HPDE6-E6E7 (cell line): Measurements from ENCODE around the gene CNTROB.

Experiments used
- DNase-seq: peaks from one replicate; pipeline ENCODE4 v3.0.0; 2011; ENCODE audit warnings: missing footprints; ENCODE audit errors: extremely low spot score

CNTROB gene

GRCh38 chr17:7909089-7909488 is 22.9 kb upstream of the CNTROB start:
- no peak for DNase-seq

DNA sequence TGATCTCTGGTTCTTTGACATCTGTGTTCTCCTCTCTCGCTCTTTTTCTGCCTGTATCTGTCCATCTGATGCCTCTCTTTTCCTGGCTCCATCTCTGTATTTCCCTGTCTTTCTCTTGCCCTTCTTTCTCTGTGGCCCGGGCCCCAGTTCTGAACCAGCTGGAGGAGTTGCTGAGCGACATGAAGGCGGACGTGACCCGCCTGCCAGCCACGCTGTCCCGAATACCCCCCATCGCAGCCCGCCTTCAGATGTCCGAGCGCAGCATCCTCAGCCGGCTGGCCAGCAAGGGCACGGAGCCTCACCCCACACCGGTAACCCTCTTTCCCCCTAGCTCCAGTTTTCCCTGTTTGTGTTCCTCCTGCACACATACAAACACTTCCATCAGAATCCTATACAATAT is 21.7 kb upstream of the CNTROB start:
- DNase-seq, result no peak

- no peak for DNase-seq
These were observed 21.3 kb upstream of the CNTROB start for GRCh38 chr17:7910711-7911110.

- DNase-seq, result no peak
These were observed 20.9 kb upstream of the CNTROB start for GRCh38 chr17:7911116-7911515.

DNA sequence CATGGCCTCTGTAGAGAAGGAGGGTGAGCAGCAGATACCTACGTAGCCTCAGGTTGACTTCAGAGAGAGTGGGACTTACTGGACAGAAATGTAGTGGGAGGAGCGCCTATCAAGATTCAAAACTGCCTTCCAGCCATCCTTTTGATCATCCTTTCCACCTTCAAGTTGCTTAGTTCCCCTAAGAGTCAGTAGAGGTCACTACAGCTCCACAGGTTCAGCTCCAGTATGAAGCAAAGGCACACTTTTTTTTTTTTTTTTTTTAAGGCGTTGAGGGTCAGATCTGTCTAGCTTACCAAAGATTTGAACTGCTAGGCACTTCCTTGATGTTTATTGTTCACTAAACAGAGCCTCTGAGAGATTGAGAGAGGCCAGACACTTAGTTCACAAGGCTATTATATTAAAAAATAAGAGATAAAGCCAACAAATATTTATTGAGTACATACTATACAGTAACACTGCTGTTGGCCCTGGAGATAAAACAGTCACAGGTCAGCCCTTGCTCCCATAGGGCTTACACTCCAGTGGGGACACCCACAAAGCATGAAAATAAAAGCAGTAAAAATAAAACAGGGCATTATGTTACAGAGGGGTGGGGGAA is 19.0 kb upstream of the CNTROB start:
- DNase-seq, result no peak

GRCh38 chr17:7915179-7915610 is 16.8 kb upstream of the CNTROB start:
- no peak for DNase-seq

DNA sequence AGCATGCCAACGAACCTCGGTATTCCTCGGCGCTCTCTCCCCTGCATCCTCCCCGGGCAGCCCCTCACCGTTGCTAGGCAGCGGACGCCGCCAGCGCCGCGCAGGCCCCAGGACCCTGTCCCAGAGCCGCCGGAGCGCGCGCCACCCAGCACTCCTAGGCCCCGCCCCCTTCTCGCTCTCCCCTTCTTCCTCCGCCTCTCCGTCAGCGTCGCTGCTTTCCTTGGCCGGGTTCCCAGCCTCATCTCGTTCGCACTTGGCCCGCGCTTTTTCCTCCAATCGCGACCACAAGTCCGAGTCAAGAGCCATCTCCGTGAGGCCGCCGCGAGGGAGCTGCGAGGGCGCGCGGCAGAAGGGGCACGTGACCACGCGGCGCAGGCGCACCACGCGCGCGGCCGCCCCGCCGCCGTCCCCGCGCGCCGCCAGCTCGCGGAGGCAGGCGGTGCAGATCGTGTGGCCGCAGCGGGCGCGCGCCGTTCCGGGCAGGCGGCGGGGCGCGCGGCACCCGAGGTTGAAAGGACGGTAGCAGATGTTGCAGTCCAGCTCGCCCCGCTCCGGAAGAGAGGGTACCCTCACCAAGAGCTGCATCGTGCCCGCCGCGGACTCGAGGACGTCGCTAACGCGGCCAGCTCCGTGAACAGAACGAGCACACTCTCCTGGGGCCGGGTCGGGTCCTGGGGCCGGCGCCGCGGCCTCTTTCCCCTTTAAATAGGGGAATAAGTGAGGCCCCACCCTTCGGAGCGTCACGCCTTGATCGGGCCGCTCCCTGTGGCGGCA is 16.2 kb upstream of the CNTROB start, which contains the start of gene RNF227:
TSS of gene RNF227 (minus strand) at position 679 of the 774 bp plus-strand sequence. CDS start at position 585, 94 bp downstream.
- peak; percentile 57 for DNase-seq

DNA sequence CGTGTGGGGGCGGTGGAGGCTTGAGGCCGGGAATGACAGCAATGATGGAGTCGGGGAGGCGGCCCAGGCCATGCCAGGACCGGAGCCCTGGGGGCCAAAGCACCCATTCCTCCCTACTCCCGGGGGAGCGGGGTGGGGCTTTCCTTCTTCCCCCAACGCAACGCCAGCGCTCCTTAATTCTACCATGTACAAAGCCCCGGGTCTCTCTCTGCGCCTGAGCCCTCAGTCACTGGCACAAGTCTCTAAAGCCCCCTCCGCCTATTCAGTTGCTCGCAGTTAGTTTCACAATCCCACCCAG is 15.7 kb upstream of the CNTROB start:
- DNase-seq, result no peak

- DNase-seq, result no peak
These were observed 15.2 kb upstream of the CNTROB start for GRCh38 chr17:7916808-7917207.

- no peak for DNase-seq
These were observed 9.6 kb upstream of the CNTROB start for GRCh38 chr17:7922269-7922844.

GRCh38 chr17:7922845-7923628 is 9.0 kb upstream of the CNTROB start:
- peak; percentile 31 for DNase-seq

DNA sequence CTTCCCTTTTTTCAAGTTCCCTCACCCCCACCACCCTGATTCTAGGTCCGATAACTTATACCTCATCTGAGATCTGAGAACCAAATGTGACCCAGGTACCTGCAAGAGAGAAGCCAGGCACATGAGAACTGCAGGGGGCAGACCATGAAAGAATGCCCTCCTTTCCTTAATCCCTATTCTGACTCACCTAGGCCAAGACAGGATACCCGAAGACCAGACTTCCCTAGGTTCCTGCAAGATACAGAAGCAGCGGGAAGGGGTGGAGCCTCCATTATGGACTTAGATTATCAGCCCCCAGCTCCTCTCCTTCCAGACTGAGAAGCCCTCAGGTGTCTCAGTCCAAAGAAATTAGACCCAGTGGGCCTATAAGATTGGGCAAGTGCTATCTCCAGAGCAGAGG is 4.4 kb upstream of the CNTROB start:
- DNase-seq, result no peak

- no peak for DNase-seq
These were observed 2.6 kb upstream of the CNTROB start, which contains the start of gene KCNAB3 for GRCh38 chr17:7929158-7930023. KCNAB3 (minus strand) TSS chr17:7929856; CDS start chr17:7929435, 421 bp downstream.

- no peak for DNase-seq
These were observed 970 bp upstream of the CNTROB start for GRCh38 chr17:7930841-7931631.

DNA sequence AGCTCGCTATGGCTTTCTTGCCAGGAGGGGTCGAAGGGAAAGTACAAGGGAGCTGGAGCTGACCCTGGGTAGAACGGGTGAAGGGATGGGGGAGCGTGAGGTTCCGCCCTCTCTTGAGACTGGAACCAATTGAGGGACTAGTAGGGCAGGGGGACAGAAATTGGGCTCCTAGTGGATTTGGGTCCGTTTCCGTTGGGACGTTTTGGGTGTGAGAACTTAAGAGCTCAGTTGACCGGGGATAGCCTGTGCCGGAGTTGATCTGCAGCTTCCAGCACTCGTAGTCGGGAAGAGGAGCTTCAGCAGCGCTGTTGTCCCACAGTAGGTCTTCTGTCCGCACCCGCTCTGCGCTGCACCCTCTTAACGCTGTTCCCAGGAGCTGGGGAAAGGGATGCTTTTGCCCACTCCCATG is 481 bp downstream of the CNTROB start:
- no peak for DNase-seq

DNA sequence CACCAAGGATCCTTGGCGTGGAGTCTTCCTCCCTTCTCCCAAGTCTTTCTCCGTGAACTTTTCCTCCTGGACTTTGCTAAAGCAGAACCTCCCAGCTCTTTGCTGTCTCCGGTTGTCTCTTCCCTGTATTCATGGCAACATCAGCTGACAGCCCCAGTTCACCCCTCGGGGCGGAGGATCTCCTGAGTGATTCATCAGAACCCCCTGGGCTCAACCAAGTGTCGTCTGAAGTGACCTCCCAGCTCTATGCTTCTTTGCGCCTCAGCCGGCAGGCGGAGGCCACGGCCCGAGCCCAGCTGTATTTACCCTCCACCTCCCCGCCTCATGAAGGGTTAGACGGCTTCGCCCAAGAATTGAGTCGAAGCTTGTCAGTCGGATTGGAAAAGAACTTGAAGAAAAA is 943 bp downstream of the CNTROB start:
- peak; percentile 38 for DNase-seq

DNA sequence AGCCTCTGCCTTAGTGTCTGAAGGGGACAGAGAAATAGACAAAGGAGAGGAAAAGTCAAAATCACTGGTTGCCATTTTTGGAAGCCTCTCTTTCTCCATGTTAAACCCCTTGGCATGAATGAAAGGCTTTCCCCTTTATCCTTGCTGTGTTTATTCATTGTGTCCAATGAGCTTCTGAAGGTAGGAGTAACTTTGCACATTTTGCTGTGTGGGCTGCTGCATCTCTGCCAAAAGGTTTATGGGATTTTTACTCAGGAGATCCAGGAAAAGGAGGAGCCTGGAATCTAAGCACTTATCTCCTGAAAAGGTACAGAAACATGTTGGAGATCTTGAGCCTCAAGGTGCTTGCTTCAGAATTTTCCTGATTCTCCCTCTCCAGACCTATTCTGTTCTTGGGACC is 3.9 kb downstream of the CNTROB start:
- DNase-seq, result no peak

- no peak for DNase-seq
These were observed 8.0 kb downstream of the CNTROB start for GRCh38 chr17:7940034-7940433.

DNA sequence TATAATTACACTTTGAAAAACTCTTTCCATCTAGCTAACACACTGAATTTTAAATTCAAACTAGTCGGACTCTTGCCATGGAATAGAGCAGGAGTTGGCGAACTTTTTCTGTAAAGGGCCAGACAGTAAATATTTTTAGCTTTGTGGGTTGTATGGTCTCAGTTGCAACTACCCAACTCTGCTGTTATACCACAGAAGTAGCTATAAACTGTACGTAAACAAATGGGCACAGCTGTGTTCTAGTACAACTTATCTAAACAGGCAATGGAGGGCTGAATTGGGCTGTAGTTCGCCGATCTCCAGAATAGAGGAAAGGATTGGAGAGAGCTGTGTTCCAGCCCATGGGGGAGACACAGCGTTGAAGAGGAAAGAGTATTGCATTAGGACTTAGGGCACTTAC is 8.7 kb downstream of the CNTROB start:
- no peak for DNase-seq

DNA sequence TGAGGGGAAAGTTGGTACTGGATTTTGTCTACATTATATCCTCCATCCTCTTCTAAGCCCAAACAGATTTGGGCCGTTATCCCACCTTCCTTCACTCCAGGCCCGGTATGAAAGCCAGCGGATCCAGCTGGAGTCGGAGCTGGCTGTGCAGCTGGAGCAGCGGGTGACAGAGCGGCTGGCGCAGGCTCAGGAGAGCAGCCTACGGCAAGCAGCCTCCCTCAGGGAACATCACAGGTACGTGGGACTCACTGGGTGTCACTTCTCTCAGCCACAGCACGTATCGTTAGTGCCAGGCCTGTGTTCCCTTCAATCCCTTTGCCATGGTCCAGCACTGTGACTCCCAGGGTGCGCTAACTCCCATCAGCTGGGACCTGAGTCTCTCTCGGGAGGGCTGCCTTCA is 11.3 kb downstream of the CNTROB start:
- DNase-seq, result no peak

- DNase-seq, result no peak
These were observed 12.3 kb downstream of the CNTROB start for GRCh38 chr17:7944326-7944725.
